Measurements from ENCODE around the gene IGFN1.

DNA sequence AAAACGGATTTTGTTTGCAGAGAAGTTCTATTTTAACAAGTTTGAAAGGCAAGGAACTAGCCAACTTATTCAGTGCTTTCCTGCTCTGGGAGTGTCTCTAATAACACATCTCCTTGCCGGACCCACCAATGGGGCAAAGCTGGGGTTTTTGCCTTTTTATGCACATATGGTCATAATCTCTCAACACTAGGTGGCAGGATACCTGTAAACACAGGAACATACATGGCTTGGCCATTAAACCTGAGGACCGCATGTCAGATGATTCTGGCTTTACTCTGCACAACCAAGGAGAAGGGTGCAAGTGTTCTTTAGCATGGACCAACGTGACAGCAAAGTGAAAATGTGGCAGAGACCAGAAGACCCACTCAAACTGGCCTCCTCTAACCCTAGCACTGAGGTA lies 41.2 kb upstream of the IGFN1 start:
- no peak for TF ChIP-seq FOXM1 (IDR thresholded peaks at IDR 0.05; ENCODE audit: borderline replicate concordance)
- no peak for TF ChIP-seq NFRKB (IDR thresholded peaks at IDR 0.05)
- no peak for TF ChIP-seq CTBP1 (IDR thresholded peaks at IDR 0.05; ENCODE audit: borderline replicate concordance)
- TF ChIP-seq, protein P1, sequence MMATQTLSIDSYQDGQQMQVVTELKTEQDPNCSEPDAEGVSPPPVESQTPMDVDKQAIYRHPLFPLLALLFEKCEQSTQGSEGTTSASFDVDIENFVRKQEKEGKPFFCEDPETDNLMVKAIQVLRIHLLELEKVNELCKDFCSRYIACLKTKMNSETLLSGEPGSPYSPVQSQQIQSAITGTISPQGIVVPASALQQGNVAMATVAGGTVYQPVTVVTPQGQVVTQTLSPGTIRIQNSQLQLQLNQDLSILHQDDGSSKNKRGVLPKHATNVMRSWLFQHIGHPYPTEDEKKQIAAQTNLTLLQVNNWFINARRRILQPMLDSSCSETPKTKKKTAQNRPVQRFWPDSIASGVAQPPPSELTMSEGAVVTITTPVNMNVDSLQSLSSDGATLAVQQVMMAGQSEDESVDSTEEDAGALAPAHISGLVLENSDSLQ (IDR thresholded peaks at IDR 0.05), result no peak
- no peak for TF ChIP-seq BHLHE40 (IDR thresholded peaks at IDR 0.05; ENCODE audit: borderline replicate concordance)

Data from HEK293T (cell line).